Kidney epithelial cell (primary cell): ENCODE data around the gene REXO4. TPM values are rescaled to one million over a fixed set of nuclear protein-coding genes. Genes with fewer than 3 reads are reported as not detected.
A peak's percentile ranks its signal among the peaks of the same experiment; 100 is the strongest.

Experiments
- DNase-seq: peaks from one replicate; pipeline ENCODE4 v3.0.0-alpha.2; 2010; ENCODE audit warnings: low read depth
- H3K27me3 ChIP-seq: 2 replicates; pipeline ENCODE4 v1.6.0; 2011; ENCODE audit warnings: low read length; ENCODE audit not compliant: control insufficient read depth, insufficient read depth
- H3K36me3 ChIP-seq: 2 replicates; pipeline ENCODE4 v1.5.1; 2011; ENCODE audit warnings: low read length; ENCODE audit not compliant: control insufficient read depth, insufficient read depth
- H3K4me3 ChIP-seq: 2 replicates; pipeline ENCODE4 v1.5.1; 2011; ENCODE audit warnings: low read depth, mild to moderate bottlenecking, control low read depth, low read length
- CTCF ChIP-seq: IDR thresholded peaks from 2 replicates; pipeline ENCODE4 v1.5.1; 2011; ENCODE audit warnings: mild to moderate bottlenecking, moderate library complexity, low read length, control low read depth, inconsistent platforms; ENCODE audit not compliant: insufficient read depth, poor library complexity, severe bottlenecking
- total RNA-seq: library from RNA; depleted of rRNA; stranded (reverse); fragments of >200 nt; gene quantifications from 2 replicates; pipeline ENCODE4 v1.2.3, GENCODE V29; 2015

REXO4 gene
- total RNA-seq, 1 donor from 2014 or later: 23.1 TPM

- DNase-seq: no peak
- Histone ChIP-seq H3K27me3 (no peaks in the 10 kb centered on the region), H3K4me3 (no peak overlapping the region), H3K36me3 (peaks cover 1% of the 10 kb centered on the region)
- peak; percentile 42 for TF ChIP-seq CTCF
These were observed 45.5 kb upstream of the REXO4 start for GRCh38 chr9:133463234-133463863.

- no peak for TF ChIP-seq CTCF
- H3K36me3 ChIP-seq: peaks cover 1% of the 10 kb centered on the region
- no peak overlapping the region for H3K4me3 ChIP-seq
- DNase-seq: no peak
- H3K27me3 ChIP-seq: no peaks in the 10 kb centered on the region
These were observed 44.2 kb upstream of the REXO4 start for GRCh38 chr9:133461975-133462374.

GRCh38 chr9:133460405-133461175 is 42.8 kb upstream of the REXO4 start:
- Histone ChIP-seq H3K36me3 (peaks cover 1% of the 10 kb centered on the region), H3K4me3 (peak overlapping the region; percentile 57), H3K27me3 (no peaks in the 10 kb centered on the region)
- DNase-seq: no peak
- TF ChIP-seq CTCF: no peak

- peak; percentile 71 for DNase-seq
- TF ChIP-seq CTCF: no peak
- Histone ChIP-seq H3K4me3 (peak within 1 kb of the TSS; percentile 57), H3K36me3 (no peaks in the 10 kb centered on the region), H3K27me3 (no peaks in the 10 kb centered on the region)
These were observed 41.9 kb upstream of the REXO4 start, which contains the start of gene CACFD1 for GRCh38 chr9:133459476-133460404. CACFD1 (plus strand) TSS chr9:133459978; CDS start chr9:133460067, 89 bp downstream.

GRCh38 chr9:133458643-133459312 is 41.0 kb upstream of the REXO4 start:
- no peaks in the 10 kb centered on the region for H3K36me3 ChIP-seq
- H3K4me3 ChIP-seq: no peak overlapping the region
- DNase-seq: no peak
- no peaks in the 10 kb centered on the region for H3K27me3 ChIP-seq
- no peak for TF ChIP-seq CTCF
